ENCODE data around the gene GRK1. TPM values are rescaled to one million over a fixed set of nuclear protein-coding genes. Genes with fewer than 3 reads are reported as not detected.

GRK1 gene
- total and polyA plus RNA-seq, 2 of the 13 experiments (the other 11 are each of a cell fraction or from before 2014, with no cell fraction given) = 0.07 to 0.12 TPM

GRCh38 chr13:113665597-113666328 is 1.3 kb upstream of the GRK1 start:
- CTCF ChIA-PET (ENCODE audit: low intra/inter-chr PET ratio, low total read pairs) = no interaction called here
- H3K9ac ChIP-seq (ENCODE audit: insufficient read depth, low read depth, low read length) = no peak overlapping the region
- no peak overlapping the region for H3K4me3 ChIP-seq (replicated peaks in 1 of 3; ENCODE audit: insufficient read depth in 1 of 3, low read depth in 2 of 3, low read length in 3 of 3)
- no peaks in the 10 kb centered on the region for H4K20me1 ChIP-seq (ENCODE audit: insufficient read depth, low read length)
- no CpG with 5 or more reads among the region's 3 CpGs for WGBS (ENCODE audit: low lambda C conversion rate)
- H3K27ac ChIP-seq (ENCODE audit: extremely low read length, insufficient read depth, low read length) = no peak overlapping the region
- in situ Hi-C loops (cut with HindIII; ENCODE audit: extremely low pct_ligation_motif_present, low pct_unique_long_range_greater_than_20kb) (no loop called here), intact Hi-C loops (cut with micrococcal nuclease; ENCODE audit: unreplicated experiment) (no loop called here)
- H3K9me3 ChIP-seq (ENCODE audit: low read length) = no peaks in the 10 kb centered on the region
- H3K79me2 ChIP-seq (ENCODE audit: insufficient read depth, low read length) = no peaks in the 10 kb centered on the region
- no peaks in the 10 kb centered on the region for H3K36me3 ChIP-seq (replicated peaks in 1 of 2; ENCODE audit: control insufficient read depth in 1 of 2, insufficient read depth in 2 of 2, low read length in 2 of 2)
- no peak for ATAC-seq
- no TSS peak for BruUV-seq (replicated peaks)
- peaks cover 9% of the 10 kb centered on the region for H3K4me1 ChIP-seq (ENCODE audit: insufficient read depth, low read length)
- no peak overlapping the region for H3K4me2 ChIP-seq (ENCODE audit: low read depth, low read length)
- no peak overlapping the region for H2AFZ ChIP-seq (ENCODE audit: low read length)
- POLR2A ChIA-PET = no interaction called here
- no peak for DNase-seq (ENCODE audit: low spot score)
- H3K27me3 ChIP-seq (ENCODE audit: control insufficient read depth in 1 of 2, insufficient read depth in 2 of 2, low read length in 2 of 2) = peaks cover 7 to 59% of the 10 kb centered on the region in 2 experiments; a peak in 4 of 5 replicates
- FAIRE-seq = no peak
- TF ChIP-seq MTA1 (CRISPR knock-in tag; IDR thresholded peaks at IDR 0.05; ENCODE audit: borderline replicate concordance) = 0 out of 2 replicates have a peak, but pooled peaks have one; percentile 43
- peak; percentile 76 for TF ChIP-seq ZEB1 (IDR thresholded peaks at IDR 0.05; ENCODE audit: insufficient replicate concordance, low read depth)
- no peak for TF ChIP-seq MTF2 (CRISPR knock-in tag; IDR thresholded peaks at IDR 0.05; ENCODE audit: borderline replicate concordance)

- no peaks in the 10 kb centered on the region for H3K36me3 ChIP-seq (replicated peaks in 1 of 2; ENCODE audit: control insufficient read depth in 1 of 2, insufficient read depth in 2 of 2, low read length in 2 of 2)
- H3K27ac ChIP-seq (ENCODE audit: extremely low read length, insufficient read depth, low read length) = no peak overlapping the region
- H4K20me1 ChIP-seq (ENCODE audit: insufficient read depth, low read length) = no peaks in the 10 kb centered on the region
- BruUV-seq (replicated peaks) = no TSS peak
- no peak for ATAC-seq
- WGBS (ENCODE audit: low lambda C conversion rate) = 17% methylated on average over 1 of the region's 2 CpGs
- no peak overlapping the region for H3K9ac ChIP-seq (ENCODE audit: insufficient read depth, low read depth, low read length)
- no peak for FAIRE-seq
- intact Hi-C loops (cut with micrococcal nuclease; ENCODE audit: unreplicated experiment) (no loop called here), in situ Hi-C loops (cut with HindIII; ENCODE audit: extremely low pct_ligation_motif_present, low pct_unique_long_range_greater_than_20kb) (no loop called here)
- H3K4me1 ChIP-seq (ENCODE audit: insufficient read depth, low read length) = peaks cover 9% of the 10 kb centered on the region
- no peaks in the 10 kb centered on the region for H3K9me3 ChIP-seq (ENCODE audit: low read length)
- peaks cover 7 to 59% of the 10 kb centered on the region in 2 experiments; a peak in 4 of 5 replicates for H3K27me3 ChIP-seq (ENCODE audit: control insufficient read depth in 1 of 2, insufficient read depth in 2 of 2, low read length in 2 of 2)
- no peak overlapping the region for H3K4me3 ChIP-seq (replicated peaks in 1 of 3; ENCODE audit: insufficient read depth in 1 of 3, low read depth in 2 of 3, low read length in 3 of 3)
- TF ChIP-seq ETS1 (CRISPR knock-in tag; IDR thresholded peaks at IDR 0.05) (no peak), ZEB1 (IDR thresholded peaks at IDR 0.05; ENCODE audit: insufficient replicate concordance, low read depth) (peak; percentile 62)
- no peak for DNase-seq (ENCODE audit: low spot score)
- POLR2A ChIA-PET = no interaction called here
- no peaks in the 10 kb centered on the region for H3K79me2 ChIP-seq (ENCODE audit: insufficient read depth, low read length)
- CTCF ChIA-PET (ENCODE audit: low intra/inter-chr PET ratio, low total read pairs) = no interaction called here
- no peak overlapping the region for H2AFZ ChIP-seq (ENCODE audit: low read length)
- H3K4me2 ChIP-seq (ENCODE audit: low read depth, low read length) = no peak overlapping the region
Observed at GRCh38 chr13:113666329-113666670, 719 bp upstream of the GRK1 start.

All from HepG2 (cell line).